Measurements from ENCODE around the gene MORF4L2. TPM values are rescaled to one million over a fixed set of nuclear protein-coding genes. Genes with fewer than 3 reads are reported as not detected.

The MORF4L2 gene
- 419 and 666 TPM in 2 replicates for total RNA-seq (ENCODE audit: low replicate concordance)
- long read RNA-seq, transcript MORF4L2-215 (4 exons, 451 nt), result major isoform, 845 of 2,205 reads
- long read RNA-seq, transcript MORF4L2-201 (4 exons, 1,824 nt), result minor isoform, 171 of 2,205 reads
- long read RNA-seq, transcript MORF4L2-203 (4 exons, 1,983 nt), result minor isoform, 515 of 2,205 reads
- long read RNA-seq, transcript MORF4L2-209 (5 exons, 869 nt), result minor isoform, 132 of 2,205 reads
- long read RNA-seq, partial matches to known transcripts, result 15 of 2,205 reads
- long read RNA-seq, other reads (novel, unspliced or antisense), result 316 of 2,205 reads

- Mint-ChIP-seq H3K9me3 (no peaks in the 10 kb centered on the region), H3K27me3 (no peaks in the 10 kb centered on the region), H3K4me1 (ENCODE audit: unreplicated experiment) (no peaks in the 10 kb centered on the region), H3K27ac (no peak within 1 kb of the TSS), H3K4me3 (peak within 1 kb of the TSS; percentile 91), H3K36me3 (peaks cover 15% of the 10 kb centered on the region)
- peak; percentile 81 for DNase-seq (ENCODE audit: extremely low spot score, unreplicated experiment)
- no peak for TF ChIP-seq CTCF (conservative IDR thresholded peaks at IDR 0.05)
These were observed at the start of gene MORF4L2 for GRCh38 chrX:103686199-103687072. TSS of gene MORF4L2 (minus strand) at chrX:103686699. CDS start at chrX:103677027, 9,672 bp downstream.

GRCh38 chrX:103734125-103734760 lies 47.7 kb upstream of the MORF4L2 start:
- no peaks in the 10 kb centered on the region for H3K36me3 Mint-ChIP-seq
- H3K4me1 Mint-ChIP-seq (ENCODE audit: unreplicated experiment), result peaks cover 12% of the 10 kb centered on the region
- DNase-seq (ENCODE audit: extremely low spot score, unreplicated experiment), result no peak
- H3K27me3 Mint-ChIP-seq, result peaks cover 19% of the 10 kb centered on the region
- no peaks in the 10 kb centered on the region for H3K9me3 Mint-ChIP-seq
- H3K27ac Mint-ChIP-seq, result no peak overlapping the region
- no peak overlapping the region for H3K4me3 Mint-ChIP-seq
- no peak for TF ChIP-seq CTCF (conservative IDR thresholded peaks at IDR 0.05)

GRCh38 chrX:103733017-103733416 lies 46.5 kb upstream of the MORF4L2 start:
- Mint-ChIP-seq H3K27ac (no peak overlapping the region), H3K4me3 (no peak overlapping the region), H3K27me3 (peaks cover 19% of the 10 kb centered on the region), H3K4me1 (ENCODE audit: unreplicated experiment) (peaks cover 12% of the 10 kb centered on the region), H3K9me3 (no peaks in the 10 kb centered on the region), H3K36me3 (no peaks in the 10 kb centered on the region)
- no peak for TF ChIP-seq CTCF (conservative IDR thresholded peaks at IDR 0.05)
- DNase-seq (ENCODE audit: extremely low spot score, unreplicated experiment), result no peak

GRCh38 chrX:103730796-103731493 lies 44.4 kb upstream of the MORF4L2 start:
- peaks cover 12% of the 10 kb centered on the region for H3K4me1 Mint-ChIP-seq (ENCODE audit: unreplicated experiment)
- no peak for DNase-seq (ENCODE audit: extremely low spot score, unreplicated experiment)
- H3K27me3 Mint-ChIP-seq, result peaks cover 19% of the 10 kb centered on the region
- no peaks in the 10 kb centered on the region for H3K9me3 Mint-ChIP-seq
- no peak overlapping the region for H3K4me3 Mint-ChIP-seq
- no peaks in the 10 kb centered on the region for H3K36me3 Mint-ChIP-seq
- H3K27ac Mint-ChIP-seq, result no peak overlapping the region
- no peak for TF ChIP-seq CTCF (conservative IDR thresholded peaks at IDR 0.05)

- Mint-ChIP-seq H3K27ac (no peak overlapping the region), H3K36me3 (no peaks in the 10 kb centered on the region), H3K4me1 (ENCODE audit: unreplicated experiment) (peaks cover 12% of the 10 kb centered on the region), H3K27me3 (peaks cover 23% of the 10 kb centered on the region), H3K4me3 (no peak overlapping the region), H3K9me3 (no peaks in the 10 kb centered on the region)
- no peak for TF ChIP-seq CTCF (conservative IDR thresholded peaks at IDR 0.05)
- DNase-seq (ENCODE audit: extremely low spot score, unreplicated experiment), result no peak
These were observed 43.8 kb upstream of the MORF4L2 start for GRCh38 chrX:103730147-103730795.

All from type B pancreatic cell (in vitro differentiated cells).